HCT116 (cell line): ENCODE data around the gene NFIX. TPM values are rescaled to one million over a fixed set of nuclear protein-coding genes. Genes with fewer than 3 reads are reported as not detected.

ENCODE experiments used
- ATAC-seq: fragments of 200-7000 bp; cut with Tn5 transposase; 2 replicates; pipeline ENCODE4 v1.9.1; 2020; ENCODE audit warnings: mild to moderate bottlenecking, moderate library complexity
- BruUV-seq: library from RNA; stranded (reverse); fragments of 400-500 nt; replicated peaks from 2 replicates; lab custom pipeline; 2021; lab: Mats Ljungman, UMichigan
- CTCF ChIA-PET: fragments of 300-600 bp; sonication (Branson Sonifier 250); formaldehyde crosslinking; loops from one replicate; lab custom pipeline; 2021; ENCODE audit warnings: antibody characterized with exemption; lab: Charles Lee
- POLR2A ChIA-PET: fragments of 300-600, 350-600 bp; sonication (Branson Sonifier 250); formaldehyde crosslinking; loops from one replicate; lab custom pipeline; 2021; ENCODE audit warnings: antibody characterized with exemption; lab: Charles Lee
- RAD21 ChIA-PET, 2 experiments: fragments of 300-600 bp; sonication (Branson Sonifier 250); formaldehyde crosslinking; loops; one replicate each; lab custom pipeline; 2023; ENCODE audit warnings: low total read pairs in 2 of 2; ENCODE audit not compliant: uncharacterized antibody in 2 of 2, unreplicated experiment in 2 of 2, low non-redundant PET in 1 of 2; lab: Charles Lee
- DNase-seq: peaks from one replicate; pipeline ENCODE4 v3.0.0-alpha.2; 2010; ENCODE audit warnings: low read depth, low spot score
- H2AFZ ChIP-seq: fragments of 200-600 bp; shearing (Covaris generic), sonication (generic); 2 replicates; pipeline ENCODE4 v1.6.1; 2017; ENCODE audit warnings: low read depth, mixed run types, mixed read lengths, antibody characterized with exemption, low read length; ENCODE audit not compliant: poor library complexity, severe bottlenecking
- H3K27ac ChIP-seq: 2 replicates; pipeline ENCODE4 v1.5.1; 2012; ENCODE audit warnings: low read depth, low read length
- H3K27me3 ChIP-seq: fragments of 200-600 bp; sonication (generic); 2 replicates; pipeline ENCODE4 v1.6.1; 2016; ENCODE audit warnings: mixed run types, low read length, mixed read lengths; ENCODE audit not compliant: insufficient read depth
- H3K36me3 ChIP-seq, 2 experiments: fragments of 200-500 bp in 1 of 2; fragments of 200-600 bp in 1 of 2; sonication (Bioruptor generic) in 1 of 2; sonication (generic) in 1 of 2; 2 replicates each; pipeline versions ENCODE4 v1.5.1 to v1.6.1; 2014 to 2016; ENCODE audit warnings: low read length in 2 of 2, inconsistent platforms in 1 of 2, mixed read lengths in 1 of 2, mixed run types in 1 of 2; ENCODE audit not compliant: insufficient read depth in 2 of 2, control insufficient read depth in 1 of 2
- H3K4me1 ChIP-seq, 2 experiments: fragments of 200-600 bp in 1 of 2; sonication (generic) in 1 of 2; 2 replicates each; pipeline versions ENCODE4 v1.5.1 to v1.6.1; 2012 to 2017; ENCODE audit warnings: low read length in 2 of 2, inconsistent platforms in 1 of 2, mild to moderate bottlenecking in 1 of 2, mixed read lengths in 1 of 2, mixed run types in 1 of 2, moderate library complexity in 1 of 2; ENCODE audit not compliant: insufficient read depth in 2 of 2, control insufficient read depth in 1 of 2
- H3K4me2 ChIP-seq: fragments of 200-600 bp; sonication (generic); 2 replicates; pipeline ENCODE4 v1.6.1; 2017; ENCODE audit warnings: mixed run types, low read length, mixed read lengths
- H3K4me3 ChIP-seq, 2 experiments: fragments of 200-600 bp in 1 of 2; sonication (generic) in 1 of 2; replicated peaks in 1 of 2; 2 replicates each; pipeline ENCODE4 v1.5.1; 2011 to 2016; ENCODE audit warnings: low read length in 2 of 2, control low read depth in 1 of 2, low read depth in 1 of 2, mild to moderate bottlenecking in 1 of 2, mixed read lengths in 1 of 2, mixed run types in 1 of 2
- H3K79me2 ChIP-seq: fragments of 200-600 bp; sonication (generic); 2 replicates; pipeline ENCODE4 v1.6.1; 2017; ENCODE audit warnings: mild to moderate bottlenecking, mixed run types, low read length, moderate library complexity, mixed read lengths; ENCODE audit not compliant: insufficient read depth
- H3K9ac ChIP-seq: fragments of 200-600 bp; sonication (generic); 2 replicates; pipeline ENCODE4 v1.6.1; 2016; ENCODE audit warnings: low read length, mixed read lengths
- H3K9me2 ChIP-seq: fragments of 200-600 bp; sonication (generic), shearing (Covaris generic); 2 replicates; pipeline ENCODE4 v1.6.1; 2017; ENCODE audit warnings: mixed run types, mild to moderate bottlenecking, moderate library complexity; ENCODE audit not compliant: insufficient read depth
- H3K9me3 ChIP-seq, 2 experiments: fragments of 200-500 bp in 1 of 2; fragments of 200-600 bp in 1 of 2; sonication (Bioruptor generic) in 1 of 2; sonication (generic) in 1 of 2; 2 replicates each; pipeline ENCODE4 v1.6.1; 2014 to 2017; ENCODE audit warnings: low read length in 2 of 2, mixed read lengths in 2 of 2, inconsistent platforms in 1 of 2, low read depth in 1 of 2, mild to moderate bottlenecking in 1 of 2, mixed run types in 1 of 2, moderate library complexity in 1 of 2; ENCODE audit not compliant: control insufficient read depth in 1 of 2, insufficient read depth in 1 of 2
- H4K20me1 ChIP-seq: fragments of 200-600 bp; sonication (generic), shearing (Covaris generic); 2 replicates; pipeline ENCODE4 v1.6.1; 2017; ENCODE audit warnings: mixed run types, mild to moderate bottlenecking, moderate library complexity; ENCODE audit not compliant: insufficient read depth
- CBX3 ChIP-seq: IDR thresholded peaks from 2 replicates; pipeline ENCODE4 v1.6.1; 2012; ENCODE audit warnings: low read depth
- CEBPB ChIP-seq: IDR thresholded peaks from 2 replicates; pipeline ENCODE4 v1.6.1; 2012; ENCODE audit warnings: low read depth
- EZH2 ChIP-seq: fragments of 200-600 bp; sonication (generic); IDR thresholded peaks from 2 replicates; pipeline ENCODE4 v1.6.1; 2017; ENCODE audit warnings: antibody characterized with exemption, mixed run types
- POLR2A ChIP-seq: IDR thresholded peaks from 2 replicates; pipeline ENCODE4 v1.7.0; 2011; ENCODE audit warnings: borderline replicate concordance; ENCODE audit not compliant: insufficient read depth, insufficient read length; ENCODE audit errors: extremely low read depth
- POLR2AphosphoS5 ChIP-seq: IDR thresholded peaks from 2 replicates; pipeline ENCODE4 v1.6.1; 2011; ENCODE audit warnings: mild to moderate bottlenecking, low read depth, low read length, moderate library complexity
- RAD21 ChIP-seq: IDR thresholded peaks from 2 replicates; pipeline ENCODE4 v1.6.1; 2012; ENCODE audit warnings: low read depth, mild to moderate bottlenecking
- SP1 ChIP-seq: IDR thresholded peaks from 2 replicates; pipeline ENCODE4 v1.6.1; 2012; ENCODE audit warnings: low read depth
- YY1 ChIP-seq: IDR thresholded peaks from 2 replicates; pipeline ENCODE4 v1.6.1; 2011; ENCODE audit warnings: low read length, low read depth, moderate library complexity, mild to moderate bottlenecking; ENCODE audit not compliant: insufficient replicate concordance; ENCODE audit errors: extremely low read depth
- ZFX ChIP-seq: fragments of 450-650 bp; IDR thresholded peaks from 2 replicates; pipeline ENCODE4 v1.6.1; 2017
- ZNF274 ChIP-seq: fragments of 200-500 bp; sonication (Bioruptor generic); IDR thresholded peaks from 2 replicates; pipeline ENCODE4 v1.6.1; 2014; ENCODE audit warnings: mild to moderate bottlenecking, low read depth, low read length, inconsistent platforms
- intact Hi-C: fragments of 100-400 bp; cut with micrococcal nuclease; formaldehyde crosslinking; loops from 2 replicates; pipeline ENCODE4 v1.10.0; 2022
- total RNA-seq: library from RNA; stranded (reverse); gene quantifications from one replicate; pipeline ENCODE4 v1.2.1, GENCODE V29; 2021; ENCODE audit not compliant: unreplicated experiment
- TF ChIP-seq, protein P1 (sequence below): IDR thresholded peaks from 2 replicates; pipeline ENCODE4 v1.6.1; 2012
- TF ChIP-seq, protein P2 (sequence below), 3 experiments: fragments of 200-600 bp in 1 of 3; sonication (generic) in 1 of 3; IDR thresholded peaks in 2 of 3; conservative IDR thresholded peaks in 1 of 3; 2 replicates each; pipeline ENCODE4 v1.5.1; 2012 to 2017; ENCODE audit warnings: low read depth in 2 of 3, low read length in 2 of 3, antibody characterized with exemption in 1 of 3, borderline replicate concordance in 1 of 3, control low read depth in 1 of 3, mild to moderate bottlenecking in 1 of 3, mixed read lengths in 1 of 3, mixed run types in 1 of 3, moderate library complexity in 1 of 3; ENCODE audit not compliant: insufficient read depth in 1 of 3

NFIX gene
- total RNA-seq, 1 experiment from 2014 or later, result 34.8 TPM

DNA sequence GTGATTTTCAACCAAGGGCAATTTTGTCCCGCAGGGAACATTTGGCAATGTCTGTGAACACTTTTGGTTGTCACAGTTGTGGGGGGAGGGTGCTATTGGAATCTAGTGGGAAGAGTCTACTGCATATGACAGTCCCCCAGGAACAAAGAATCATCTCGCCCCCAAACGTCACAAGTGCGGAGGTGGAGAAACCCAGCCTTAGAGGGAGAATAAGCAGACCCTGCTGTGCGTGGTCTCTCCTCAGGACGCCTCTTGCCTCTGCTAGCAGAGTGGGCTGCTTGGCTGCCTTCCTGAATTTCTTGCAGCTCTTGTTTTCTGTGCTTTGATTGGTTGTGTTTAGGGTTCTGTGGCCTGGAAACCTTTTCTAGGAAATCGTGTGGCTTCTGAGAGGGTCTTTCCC, 42.5 kb downstream of the NFIX start (continued):
- TF ChIP-seq, protein P1, sequence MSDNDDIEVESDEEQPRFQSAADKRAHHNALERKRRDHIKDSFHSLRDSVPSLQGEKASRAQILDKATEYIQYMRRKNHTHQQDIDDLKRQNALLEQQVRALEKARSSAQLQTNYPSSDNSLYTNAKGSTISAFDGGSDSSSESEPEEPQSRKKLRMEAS, result no peak
- TF ChIP-seq RAD21 (no peak), POLR2A (no peak), SP1 (no peak), ZFX (no peak), POLR2AphosphoS5 (no peak)

DNA sequence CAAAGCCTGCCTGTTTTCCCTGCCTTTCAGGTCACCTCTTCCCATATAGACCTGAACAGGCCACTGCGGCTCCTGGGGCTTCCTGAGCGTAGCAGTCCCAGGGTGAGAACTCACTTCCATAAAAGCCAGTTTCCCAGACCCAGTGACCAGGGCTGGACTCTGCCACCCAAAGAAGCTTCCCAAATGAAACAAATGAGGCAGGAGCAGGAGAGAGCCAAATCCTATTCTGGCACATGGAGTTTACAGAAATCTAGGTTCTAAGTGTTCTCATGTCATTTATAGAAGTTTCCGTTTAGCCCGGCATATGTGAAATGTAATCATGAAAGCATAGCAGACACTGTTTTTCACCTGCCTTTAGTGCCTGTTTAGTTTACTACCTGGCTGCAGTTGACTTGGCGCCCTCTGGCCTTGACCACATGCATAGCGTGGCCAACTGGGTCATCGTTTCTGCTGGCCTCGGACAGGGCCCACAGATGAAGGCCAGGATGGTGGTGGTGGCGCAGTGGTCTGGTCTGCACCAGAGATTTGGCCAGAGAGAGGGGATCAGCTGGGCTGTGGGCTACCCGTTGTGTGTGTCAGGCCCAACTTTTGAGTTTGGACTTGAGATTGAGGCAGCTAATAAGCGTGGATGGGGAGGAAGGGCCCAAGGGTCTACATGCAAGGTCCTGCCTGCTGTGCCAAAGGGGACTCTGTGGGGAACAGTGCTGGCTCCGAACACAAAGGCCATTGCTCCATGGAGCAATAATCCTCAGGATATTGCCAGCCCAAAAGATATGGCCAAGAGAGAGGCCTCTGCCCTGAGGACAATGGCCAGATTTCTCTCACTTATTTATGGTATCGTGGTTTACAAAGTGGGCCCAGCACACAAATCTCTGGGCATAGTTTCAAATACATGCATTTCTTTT, 43.3 kb downstream of the NFIX start:
- Histone ChIP-seq H3K27ac (no peak overlapping the region), H3K4me1 (peaks cover 32 to 51% of the 10 kb centered on the region in 2 experiments), H3K9me3 (no peaks in the 10 kb centered on the region), H3K4me3 (no peak overlapping the region), H3K9me2 (no peaks in the 10 kb centered on the region), H3K4me2 (no peak overlapping the region), H4K20me1 (no peaks in the 10 kb centered on the region), H3K27me3 (no peaks in the 10 kb centered on the region)
- ChIA-PET RAD21 (no interaction called here), POLR2A (no interaction called here), CTCF (interaction anchor here (1.1 to 2.3 kb wide), 3 partner anchors 22 to 55 kb away, joined by 3 to 11 read pairs (median 5); no protein-coding TSS in a partner anchor)
- ATAC-seq, result no peak
- BruUV-seq, result no TSS peak
- intact Hi-C loops, result no loop called here
- DNase-seq, result no peak
- TF ChIP-seq, protein P1, result no peak
- TF ChIP-seq, protein P2, sequence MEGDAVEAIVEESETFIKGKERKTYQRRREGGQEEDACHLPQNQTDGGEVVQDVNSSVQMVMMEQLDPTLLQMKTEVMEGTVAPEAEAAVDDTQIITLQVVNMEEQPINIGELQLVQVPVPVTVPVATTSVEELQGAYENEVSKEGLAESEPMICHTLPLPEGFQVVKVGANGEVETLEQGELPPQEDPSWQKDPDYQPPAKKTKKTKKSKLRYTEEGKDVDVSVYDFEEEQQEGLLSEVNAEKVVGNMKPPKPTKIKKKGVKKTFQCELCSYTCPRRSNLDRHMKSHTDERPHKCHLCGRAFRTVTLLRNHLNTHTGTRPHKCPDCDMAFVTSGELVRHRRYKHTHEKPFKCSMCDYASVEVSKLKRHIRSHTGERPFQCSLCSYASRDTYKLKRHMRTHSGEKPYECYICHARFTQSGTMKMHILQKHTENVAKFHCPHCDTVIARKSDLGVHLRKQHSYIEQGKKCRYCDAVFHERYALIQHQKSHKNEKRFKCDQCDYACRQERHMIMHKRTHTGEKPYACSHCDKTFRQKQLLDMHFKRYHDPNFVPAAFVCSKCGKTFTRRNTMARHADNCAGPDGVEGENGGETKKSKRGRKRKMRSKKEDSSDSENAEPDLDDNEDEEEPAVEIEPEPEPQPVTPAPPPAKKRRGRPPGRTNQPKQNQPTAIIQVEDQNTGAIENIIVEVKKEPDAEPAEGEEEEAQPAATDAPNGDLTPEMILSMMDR (IDR thresholded peaks at IDR 0.05 in 2 of 3, conservative IDR thresholded peaks at IDR 0.05 in 1 of 3; ENCODE audit: borderline replicate concordance in 1 of 3, insufficient read depth in 1 of 3, low read depth in 2 of 3, low read length in 2 of 3), result peak in 2 of 3 experiments; percentile 16 to 31; a peak in 3 of 6 replicates
- TF ChIP-seq ZNF274 (no peak), CBX3 (no peak), SP1 (no peak), EZH2 (no peak), CEBPB (no peak), YY1 (no peak)
- TF ChIP-seq, all 23 proteins: peak for 1
- Histone ChIP-seq H2AFZ (no peak overlapping the region), H3K79me2 (no peaks in the 10 kb centered on the region; the same call in 1 of the 2 replicates), H3K9ac (no peak overlapping the region), H3K36me3 (no peaks in the 10 kb centered on the region)
